ENCODE measurements around the gene CALML5.

GRCh38 chr10:5544216-5544805, 44.9 kb upstream of the CALML5 start:
- TF ChIP-seq CTCF (IDR thresholded peaks at IDR 0.05) (no peak), SIN3A (IDR thresholded peaks at IDR 0.05; ENCODE audit: borderline replicate concordance, insufficient read depth, low read depth, low read length) (no peak)
